Measurements from ENCODE around the gene PPM1B.
"Not testable (repeated sequence)": the region's sequence is repeated elsewhere in the genome, so short reads cannot be mapped to it uniquely, and the experiment has no call there.

PPM1B gene

DNA sequence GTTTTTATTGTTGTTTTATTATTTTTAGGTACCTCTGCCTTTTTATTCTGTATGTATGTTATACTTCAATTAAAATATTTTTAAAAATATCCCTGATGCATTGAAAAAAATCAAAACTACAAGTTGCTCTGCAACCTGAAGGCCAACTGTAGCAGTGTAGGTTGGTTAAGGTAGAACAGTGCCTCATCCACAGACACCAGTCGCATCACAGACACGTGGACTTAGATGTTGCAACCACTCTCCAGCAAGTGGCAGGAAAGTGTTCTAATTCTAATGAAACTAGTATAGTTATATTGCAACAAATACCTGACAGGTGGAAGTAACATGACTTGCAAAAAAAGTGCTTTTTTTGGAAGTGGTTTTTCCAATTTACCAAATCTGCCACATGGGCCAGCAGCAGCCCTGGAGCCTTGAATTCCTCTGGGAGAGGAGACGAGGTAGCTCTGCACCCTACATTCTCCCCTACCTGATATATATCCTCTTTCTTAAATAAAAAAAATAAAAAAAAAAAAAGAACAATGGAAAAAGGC, 78.2 kb downstream of the PPM1B start:
- TF ChIP-seq FOXK2 (IDR thresholded peaks at IDR 0.05) (no peak), ZNF384 (IDR thresholded peaks at IDR 0.05) (no peak), ELF4 (IDR thresholded peaks at IDR 0.05) (no peak), HDGF (IDR thresholded peaks at IDR 0.05; ENCODE audit: borderline replicate concordance) (no peak), FOXM1 (IDR thresholded peaks at IDR 0.05; ENCODE audit: borderline replicate concordance) (no peak)
- no peak for DNase-seq (ENCODE audit: extremely low spot score)
- ChIA-PET POLR2A (no interaction called here), CTCF (interaction anchor here (1.5 kb wide), 1 partner anchor 45 kb away, joined by 3 read pairs; no protein-coding TSS in a partner anchor)

DNA sequence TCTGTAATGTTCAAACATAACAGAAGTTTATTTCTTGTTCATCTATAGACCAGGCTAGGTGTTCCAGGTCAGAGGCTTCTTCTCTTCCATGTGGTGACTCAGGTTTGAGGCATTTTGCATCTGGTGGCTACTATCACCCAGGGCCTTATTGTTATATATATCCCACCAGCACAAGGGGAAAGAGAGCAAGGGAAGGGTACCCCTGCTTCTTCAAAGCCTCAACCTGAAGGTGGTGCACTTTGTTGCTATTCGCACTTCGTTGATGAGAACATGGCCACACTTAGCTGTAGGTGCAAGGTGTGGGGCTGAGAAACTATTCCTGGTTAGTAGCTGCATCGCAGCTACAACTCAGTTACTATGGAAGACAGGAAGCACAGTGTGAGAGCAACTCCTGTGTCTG, 79.2 kb downstream of the PPM1B start:
- ChIA-PET POLR2A (no interaction called here), CTCF (interaction anchor here (0.7 kb wide), 1 partner anchor 80 kb away, joined by 3 read pairs; no protein-coding TSS in a partner anchor)
- no peak for DNase-seq (ENCODE audit: extremely low spot score)
- no peak for TF ChIP-seq BHLHE40 (IDR thresholded peaks at IDR 0.05; ENCODE audit: borderline replicate concordance)
- TF ChIP-seq FOXA1 (IDR thresholded peaks at IDR 0.05) = no peak

DNA sequence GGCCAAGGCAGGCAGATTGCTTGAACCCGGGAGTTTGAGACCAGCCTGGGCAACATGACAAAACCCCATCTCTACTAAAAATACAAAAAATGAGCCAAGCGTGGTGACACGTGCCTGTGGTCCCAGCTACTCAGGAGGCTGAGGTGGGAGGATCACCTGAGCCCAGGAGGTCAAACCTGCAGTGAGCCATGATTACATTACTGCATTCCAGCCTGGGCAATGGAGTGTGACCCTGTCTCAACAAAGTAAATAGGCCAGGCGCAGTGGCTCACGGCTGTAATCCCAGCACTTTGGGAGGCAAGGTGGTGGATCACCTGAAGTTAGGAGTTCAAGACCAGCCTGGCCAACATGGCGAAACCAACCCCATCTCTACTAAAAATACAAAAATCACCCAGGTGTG, 80.6 kb downstream of the PPM1B start:
- DNase-seq (ENCODE audit: extremely low spot score); CTCF ChIA-PET; POLR2A ChIA-PET: not testable (repeated sequence)

DNA sequence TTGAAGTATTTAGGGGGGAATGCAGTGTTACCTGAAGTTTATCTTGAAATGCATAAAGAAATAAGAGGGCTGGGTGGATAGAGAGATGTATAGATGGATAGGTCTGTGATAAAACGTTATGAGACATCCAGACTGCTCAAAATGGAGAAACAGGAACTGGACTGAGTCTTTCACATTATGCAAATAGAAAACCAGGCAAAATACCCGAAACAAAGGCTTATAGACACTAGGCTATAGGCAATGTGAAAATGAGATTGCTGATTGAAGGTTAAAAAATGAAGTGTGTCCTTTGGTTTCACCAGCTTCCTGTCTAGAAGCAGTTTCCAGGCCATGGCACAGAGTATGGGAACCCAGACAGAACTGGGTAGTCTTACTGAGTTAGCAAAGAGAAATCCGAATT, 81.7 kb downstream of the PPM1B start:
- POLR2A ChIA-PET = no interaction called here
- no peak for TF ChIP-seq FOXA1 (IDR thresholded peaks at IDR 0.05)
- TF ChIP-seq NFRKB (IDR thresholded peaks at IDR 0.05) = no peak
- TF ChIP-seq CTBP1 (IDR thresholded peaks at IDR 0.05; ENCODE audit: borderline replicate concordance) = no peak
- no peak for TF ChIP-seq LEF1 (IDR thresholded peaks at IDR 0.05; ENCODE audit: borderline replicate concordance)
- TF ChIP-seq TARDBP (IDR thresholded peaks at IDR 0.05) = no peak
- TF ChIP-seq SUZ12 (IDR thresholded peaks at IDR 0.05) = no peak
- no peak for TF ChIP-seq BHLHE40 (IDR thresholded peaks at IDR 0.05; ENCODE audit: borderline replicate concordance)
- TF ChIP-seq, protein P1, sequence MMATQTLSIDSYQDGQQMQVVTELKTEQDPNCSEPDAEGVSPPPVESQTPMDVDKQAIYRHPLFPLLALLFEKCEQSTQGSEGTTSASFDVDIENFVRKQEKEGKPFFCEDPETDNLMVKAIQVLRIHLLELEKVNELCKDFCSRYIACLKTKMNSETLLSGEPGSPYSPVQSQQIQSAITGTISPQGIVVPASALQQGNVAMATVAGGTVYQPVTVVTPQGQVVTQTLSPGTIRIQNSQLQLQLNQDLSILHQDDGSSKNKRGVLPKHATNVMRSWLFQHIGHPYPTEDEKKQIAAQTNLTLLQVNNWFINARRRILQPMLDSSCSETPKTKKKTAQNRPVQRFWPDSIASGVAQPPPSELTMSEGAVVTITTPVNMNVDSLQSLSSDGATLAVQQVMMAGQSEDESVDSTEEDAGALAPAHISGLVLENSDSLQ (IDR thresholded peaks at IDR 0.05) = no peak
- no peak for TF ChIP-seq HDGF (IDR thresholded peaks at IDR 0.05; ENCODE audit: borderline replicate concordance)
- DNase-seq (ENCODE audit: extremely low spot score) = no peak
- CTCF ChIA-PET = no interaction called here

DNA sequence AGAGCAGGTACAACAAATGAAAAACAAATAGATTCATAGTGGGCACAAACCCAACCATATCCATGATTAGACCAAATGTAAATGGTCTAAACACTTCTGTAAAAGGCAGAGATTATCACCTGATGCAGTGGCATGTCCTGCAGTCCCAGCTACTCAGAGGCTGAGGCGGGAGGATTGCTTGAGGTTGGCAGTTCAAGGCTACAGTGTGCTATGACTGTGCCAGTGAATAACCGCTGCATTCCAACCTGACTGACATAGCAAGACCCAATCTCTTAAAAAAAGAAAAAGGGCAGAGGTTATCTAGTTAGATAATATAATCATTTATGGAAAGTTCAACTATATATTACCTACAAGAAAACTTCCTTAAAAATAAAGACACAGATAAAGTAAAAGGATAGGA, 85.3 kb downstream of the PPM1B start:
- TF ChIP-seq FOXM1 (IDR thresholded peaks at IDR 0.05; ENCODE audit: borderline replicate concordance) (no peak), BHLHE40 (IDR thresholded peaks at IDR 0.05; ENCODE audit: borderline replicate concordance) (no peak), SP1 (IDR thresholded peaks at IDR 0.05) (no peak), FOXK2 (IDR thresholded peaks at IDR 0.05) (no peak), HDGF (IDR thresholded peaks at IDR 0.05; ENCODE audit: borderline replicate concordance) (no peak), LEF1 (IDR thresholded peaks at IDR 0.05; ENCODE audit: borderline replicate concordance) (no peak), TARDBP (IDR thresholded peaks at IDR 0.05) (no peak), SUZ12 (IDR thresholded peaks at IDR 0.05) (no peak), L3MBTL2 (conservative IDR thresholded peaks at IDR 0.05) (no peak), ARNT (IDR thresholded peaks at IDR 0.05) (no peak), ELF4 (IDR thresholded peaks at IDR 0.05) (no peak), FOXA1 (IDR thresholded peaks at IDR 0.05) (no peak), CTBP1 (IDR thresholded peaks at IDR 0.05; ENCODE audit: borderline replicate concordance) (no peak), ZNF384 (IDR thresholded peaks at IDR 0.05) (no peak), NFRKB (IDR thresholded peaks at IDR 0.05) (no peak)
- TF ChIP-seq, protein P1 (IDR thresholded peaks at IDR 0.05) = no peak
- CTCF ChIA-PET = interaction anchor here (0.9 kb wide), 1 partner anchor 10 kb away, joined by 3 read pairs; no protein-coding TSS in a partner anchor
- POLR2A ChIA-PET = no interaction called here
- no peak for DNase-seq (ENCODE audit: extremely low spot score)

DNA sequence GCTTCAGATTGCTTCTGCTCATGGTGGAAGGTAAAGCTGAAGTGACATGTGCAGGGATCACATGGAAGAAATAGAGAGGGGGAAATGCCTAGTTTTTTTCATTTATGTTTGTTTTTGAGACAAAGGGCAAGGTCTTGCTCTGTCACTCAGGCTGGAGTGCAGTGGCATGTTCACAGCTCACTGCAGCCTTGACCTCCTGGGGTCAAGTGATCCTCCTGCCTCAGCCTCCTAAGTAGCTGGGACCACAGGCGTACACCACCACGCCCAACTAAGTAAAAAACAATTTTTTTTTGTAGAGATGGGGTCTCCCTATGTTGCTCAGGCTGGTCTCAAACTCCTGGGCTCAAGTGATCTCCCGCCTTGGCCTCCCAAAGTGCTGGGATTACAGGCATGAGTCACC, 87.0 kb downstream of the PPM1B start:
- POLR2A ChIA-PET; DNase-seq (ENCODE audit: extremely low spot score); CTCF ChIA-PET: not testable (repeated sequence)

DNA sequence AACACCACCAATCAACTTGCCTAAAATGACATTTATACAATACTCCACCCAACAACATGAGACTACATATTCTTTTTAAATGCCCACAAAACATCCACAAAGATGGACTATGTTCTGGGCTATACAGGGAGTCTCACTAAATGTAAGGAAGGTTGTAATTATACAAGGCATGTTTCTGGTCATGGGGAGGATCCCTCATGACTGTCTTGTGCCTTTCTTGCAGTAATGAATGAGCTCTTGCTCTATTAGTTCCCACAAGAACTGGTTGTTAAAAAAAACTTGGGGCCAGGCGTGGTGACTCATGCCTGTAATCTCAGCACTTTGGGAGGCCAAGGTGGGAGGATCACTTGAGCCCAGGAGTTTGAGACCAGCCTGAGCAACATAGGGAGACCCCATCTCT, 89.1 kb downstream of the PPM1B start:
- CTCF ChIA-PET = interaction anchor here (0.6 kb wide), 1 partner anchor 11 kb away, joined by 4 read pairs; no protein-coding TSS in a partner anchor
- POLR2A ChIA-PET; DNase-seq (ENCODE audit: extremely low spot score): not testable (repeated sequence)

DNA sequence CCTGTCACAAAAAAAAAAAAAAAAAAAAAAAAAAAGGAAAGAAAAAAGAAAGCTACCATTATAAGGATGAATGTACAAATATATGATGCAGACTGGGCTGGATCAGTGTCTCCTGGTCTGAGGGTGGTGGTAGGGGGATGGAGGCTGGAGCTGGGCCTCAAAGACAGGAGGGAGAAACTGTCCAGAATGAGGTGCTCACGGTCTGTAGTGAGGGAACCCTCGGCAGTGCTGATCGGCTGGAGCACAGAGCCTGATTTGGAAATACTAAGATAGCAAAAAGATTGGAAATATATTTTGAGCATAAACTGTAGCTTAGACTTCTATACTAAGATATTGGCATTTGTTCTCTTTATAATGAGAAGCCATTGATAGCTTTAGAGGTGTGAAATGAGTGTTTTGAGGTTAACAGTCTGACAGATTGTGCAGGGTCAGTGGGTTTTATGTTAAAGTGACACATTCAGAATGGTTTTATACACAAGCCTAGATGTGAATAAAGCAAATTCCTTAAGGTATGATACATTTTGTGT, 98.7 kb downstream of the PPM1B start:
- no peak for DNase-seq (ENCODE audit: extremely low spot score)
- CTCF ChIA-PET = interaction anchor here (0.6 to 0.9 kb wide), 4 partner anchors 10 to 124 kb away, joined by 3 to 5 read pairs (median 3); no protein-coding TSS in a partner anchor
- 0 out of 2 replicates have a peak, but pooled peaks have one; percentile 9 for TF ChIP-seq ZNF384 (IDR thresholded peaks at IDR 0.05)
- TF ChIP-seq LEF1 (IDR thresholded peaks at IDR 0.05; ENCODE audit: borderline replicate concordance) = no peak
- POLR2A ChIA-PET = no interaction called here
